ENCODE data around the gene PDZD4. TPM values are rescaled to one million over a fixed set of nuclear protein-coding genes. Genes with fewer than 3 reads are reported as not detected.

Gene PDZD4
- total RNA-seq, 1 donor from 2014 or later: 23.2 TPM

- Histone ChIP-seq H3K9me3 (no peaks in the 10 kb centered on the region), H3K4me1 (no peaks in the 10 kb centered on the region), H3K36me3 (peaks cover 9 to 36% of the 10 kb centered on the region in 2 donors), H3K4me3 (no peak overlapping the region), H3K27me3 (no peaks in the 10 kb centered on the region), H3K27ac (no peak overlapping the region)
- TF ChIP-seq CTCF (IDR thresholded peaks at IDR 0.05): no peak
- DNase-seq (ENCODE audit: low spot score in 2 of 2): no peak
- intact Hi-C loops (cut with DNase I): no loop called here
These were observed 46.8 kb downstream of the PDZD4 start for GRCh38 chrX:153783378-153784013.

- Histone ChIP-seq H3K9me3 (no peaks in the 10 kb centered on the region), H3K36me3 (peaks cover 9 to 31% of the 10 kb centered on the region in 2 donors), H3K27ac (no peak overlapping the region), H3K27me3 (no peaks in the 10 kb centered on the region), H3K4me3 (no peak overlapping the region), H3K4me1 (no peaks in the 10 kb centered on the region)
- DNase-seq (ENCODE audit: low spot score in 2 of 2): no peak
- no peak for TF ChIP-seq CTCF (IDR thresholded peaks at IDR 0.05)
- intact Hi-C loops (cut with DNase I): no loop called here
These were observed 47.5 kb downstream of the PDZD4 start for GRCh38 chrX:153782871-153783270.

- H3K36me3 ChIP-seq: peaks cover 9 to 26% of the 10 kb centered on the region in 2 donors
- H3K27ac ChIP-seq: no peak overlapping the region
- H3K4me1 ChIP-seq: no peaks in the 10 kb centered on the region
- intact Hi-C loops (cut with DNase I): no loop called here
- no peak for TF ChIP-seq CTCF (IDR thresholded peaks at IDR 0.05)
- H3K9me3 ChIP-seq: no peaks in the 10 kb centered on the region
- H3K27me3 ChIP-seq: no peaks in the 10 kb centered on the region
- no peak for DNase-seq (ENCODE audit: low spot score in 2 of 2)
- no peak overlapping the region for H3K4me3 ChIP-seq
These were observed 48.0 kb downstream of the PDZD4 start for GRCh38 chrX:153782313-153782712.

- no peak for TF ChIP-seq CTCF (IDR thresholded peaks at IDR 0.05)
- Histone ChIP-seq H3K36me3 (peaks cover 9 to 18% of the 10 kb centered on the region in 2 donors), H3K27me3 (no peaks in the 10 kb centered on the region), H3K4me1 (no peaks in the 10 kb centered on the region), H3K27ac (peak overlapping the region; percentile 73 to 79), H3K9me3 (no peaks in the 10 kb centered on the region), H3K4me3 (peak overlapping the region in 1 of 2 donors; percentile 48)
- intact Hi-C loops (cut with DNase I): no loop called here
- no peak for DNase-seq (ENCODE audit: low spot score in 2 of 2)
These were observed 48.8 kb downstream of the PDZD4 start for GRCh38 chrX:153781428-153782047.

GRCh38 chrX:153780678-153781427 is 49.5 kb downstream of the PDZD4 start, which contains the start of gene SRPK3:
SRPK3 (plus strand) TSS chrX:153781041; CDS start chrX:153781087, 46 bp downstream.
- no peak for TF ChIP-seq CTCF (IDR thresholded peaks at IDR 0.05)
- Histone ChIP-seq H3K27me3 (no peaks in the 10 kb centered on the region), H3K36me3 (peaks cover 9 to 12% of the 10 kb centered on the region in 2 donors), H3K4me1 (no peaks in the 10 kb centered on the region), H3K27ac (peak within 1 kb of the TSS; percentile 73 to 79), H3K9me3 (no peaks in the 10 kb centered on the region), H3K4me3 (peak within 1 kb of the TSS in 1 of 2 donors; percentile 48)
- DNase-seq (ENCODE audit: low spot score in 2 of 2): no peak
- intact Hi-C loops (cut with DNase I): no loop called here
